Amniotic epithelial cell (primary cell): ENCODE data around the gene NCSTN.
"Not testable (repeated sequence)": the region's sequence is repeated elsewhere in the genome, so short reads cannot be mapped to it uniquely, and the experiment has no call there.

ENCODE experiments used
- DNase-seq: peaks from one replicate; pipeline ENCODE4 v3.0.0-alpha.2; 2010; ENCODE audit warnings: low read depth

Gene NCSTN

DNA sequence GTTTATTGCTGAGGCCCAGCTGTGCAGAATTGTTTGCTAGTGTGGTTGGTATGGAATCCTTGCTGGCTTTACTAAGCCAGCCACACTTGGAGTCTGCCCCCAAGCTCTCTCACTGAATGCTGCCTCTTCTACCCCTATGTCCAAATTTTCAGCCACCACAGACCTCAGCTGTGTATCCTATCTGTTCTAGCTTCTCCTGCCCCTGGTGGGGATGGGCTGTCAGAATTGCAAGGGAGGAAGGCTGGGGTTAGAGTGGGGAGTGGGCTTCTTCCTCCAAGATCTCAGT, 28.1 kb downstream of the NCSTN start:
- DNase-seq = no peak

DNA sequence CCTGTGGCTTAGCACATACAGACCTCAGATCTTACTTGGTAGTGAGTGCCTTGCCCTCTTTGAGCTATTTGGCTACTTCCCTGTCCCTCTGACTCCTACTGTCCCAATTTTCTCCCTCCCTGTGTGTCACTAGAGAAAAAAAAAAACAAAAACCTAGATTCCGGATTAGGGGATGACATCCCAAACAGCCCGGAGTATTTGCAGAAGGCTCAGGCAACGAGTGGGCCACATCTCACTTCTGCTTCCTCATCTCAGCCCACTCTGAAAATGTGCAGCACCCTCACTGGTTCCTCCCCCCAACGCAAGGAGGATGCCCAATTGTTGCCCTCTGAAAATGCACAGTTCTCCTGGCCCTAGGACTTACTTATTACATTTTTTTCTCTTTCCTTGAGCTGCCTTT, 28.6 kb downstream of the NCSTN start:
- DNase-seq = no peak

DNA sequence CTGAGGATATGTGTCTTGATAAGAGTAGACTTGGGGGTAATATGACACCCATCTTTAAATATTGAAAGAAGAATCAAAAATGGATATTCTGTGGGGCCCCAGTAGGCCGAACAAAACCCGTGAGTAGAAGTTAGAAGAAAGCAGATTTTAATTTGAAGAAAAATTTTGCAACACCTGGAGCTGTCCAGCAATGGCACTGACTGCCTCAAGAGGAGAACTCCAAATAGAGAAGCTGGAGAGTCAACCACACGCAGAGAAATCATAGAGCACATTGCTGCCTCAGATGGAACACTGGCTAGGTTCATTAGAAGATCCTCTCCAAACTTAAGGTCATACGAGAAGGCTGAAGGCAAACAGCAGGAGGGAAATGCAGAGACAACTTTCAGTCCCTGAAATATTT, 30.5 kb downstream of the NCSTN start:
- peak; percentile 41 for DNase-seq

DNA sequence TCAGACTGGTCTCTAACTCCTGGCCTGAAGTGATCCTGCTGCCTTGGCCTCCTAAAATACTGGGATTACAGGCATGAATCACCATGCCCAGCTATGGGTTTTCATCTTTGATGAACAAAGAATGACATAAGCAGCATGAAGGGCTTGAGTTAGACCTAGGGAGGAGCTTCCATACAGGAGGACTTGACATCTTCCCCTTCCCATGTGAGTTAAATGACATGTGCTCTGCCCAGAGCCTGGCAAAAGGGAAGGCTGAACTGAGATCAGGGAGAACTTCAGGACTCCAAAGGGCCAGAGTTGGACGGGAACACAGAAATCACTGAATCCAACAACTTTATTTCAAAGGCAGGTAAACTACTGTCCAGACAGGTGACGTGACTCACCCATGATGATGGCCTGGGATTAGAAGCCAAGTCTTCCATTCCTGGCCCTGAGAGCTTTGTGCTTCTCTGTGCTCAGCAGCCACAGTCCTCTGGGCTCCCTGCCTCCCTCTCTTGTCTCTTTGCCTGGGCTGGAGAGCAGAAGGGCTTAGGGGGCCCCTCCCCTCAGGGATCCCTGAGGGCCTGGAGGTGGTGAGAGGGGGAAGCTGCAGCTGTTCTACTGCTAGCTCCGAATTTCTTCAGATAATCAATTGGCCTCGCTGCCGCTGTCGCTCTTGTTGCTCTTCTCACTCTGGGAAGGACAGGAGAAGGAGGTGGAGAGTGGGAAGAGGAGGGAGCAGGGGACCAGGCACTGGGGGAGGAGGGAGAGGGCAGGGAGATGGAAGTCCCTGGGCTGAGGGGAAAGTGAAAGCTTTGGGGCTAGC, 31.3 kb downstream of the NCSTN start:
- DNase-seq = no peak

DNA sequence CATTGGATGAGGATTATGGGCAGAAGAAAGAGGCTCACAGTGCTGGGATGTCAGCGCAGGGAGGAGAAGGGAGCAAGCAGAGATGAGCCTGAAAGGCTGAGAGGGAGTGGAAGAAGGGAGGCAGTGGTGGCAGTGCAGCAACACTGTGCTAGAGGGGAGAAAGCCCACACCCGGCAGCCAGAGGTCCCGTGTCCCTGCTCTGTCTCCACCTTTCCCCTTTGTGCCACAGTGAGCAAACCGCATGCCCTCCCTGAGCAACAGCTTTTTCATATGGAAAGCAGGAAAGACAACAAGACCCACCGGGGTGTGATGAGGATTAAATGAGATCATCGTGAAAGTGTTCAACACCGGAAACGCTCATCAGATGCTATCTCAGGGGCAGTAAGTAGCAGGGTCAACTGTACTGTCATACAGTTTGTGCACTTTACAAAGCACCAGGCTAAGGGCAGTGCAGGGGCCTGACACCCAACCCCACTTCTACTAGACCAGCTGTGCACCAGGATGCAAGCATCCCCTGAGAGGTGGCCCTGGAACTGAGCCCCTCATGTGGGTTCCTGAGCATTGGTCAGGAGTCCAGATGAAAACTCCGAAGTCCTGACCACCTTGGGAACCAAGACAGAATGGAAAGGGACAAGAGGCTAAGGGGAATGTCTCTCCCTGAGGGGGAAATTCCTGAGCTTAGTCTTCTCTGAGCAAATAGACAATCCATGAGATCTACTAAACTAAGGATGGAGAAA, 32.8 kb downstream of the NCSTN start:
- peak; percentile 20 for DNase-seq

DNA sequence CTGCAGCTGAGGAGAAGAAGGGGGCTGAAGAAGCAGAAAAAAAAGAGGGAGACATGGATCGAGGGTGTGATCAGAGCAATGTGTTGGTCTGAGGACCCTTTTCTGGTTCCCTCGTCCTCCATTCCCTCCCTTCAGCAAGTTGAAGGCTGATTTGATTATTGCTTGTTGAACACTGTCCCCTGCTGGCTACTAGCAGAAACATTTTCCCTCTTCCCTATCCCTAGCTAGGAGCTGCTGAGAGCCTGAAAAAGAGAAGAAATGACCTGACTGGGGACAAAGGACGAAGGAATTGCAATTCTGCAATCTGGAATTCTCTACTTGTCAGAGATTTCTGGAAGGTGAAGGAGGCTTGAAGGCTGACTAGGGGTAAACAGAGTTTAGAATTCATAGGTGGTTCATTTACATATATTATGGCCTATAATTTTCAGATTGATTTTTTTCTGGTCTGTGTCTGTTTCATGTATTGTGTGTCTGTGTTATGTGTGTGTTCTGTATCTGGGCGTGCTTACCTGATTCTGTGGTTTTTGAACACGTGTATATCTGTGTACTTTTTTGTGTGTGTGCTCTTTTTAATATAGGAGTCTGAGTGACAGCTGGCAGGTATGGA, 33.4 kb downstream of the NCSTN start:
- DNase-seq = peak; percentile 65

DNA sequence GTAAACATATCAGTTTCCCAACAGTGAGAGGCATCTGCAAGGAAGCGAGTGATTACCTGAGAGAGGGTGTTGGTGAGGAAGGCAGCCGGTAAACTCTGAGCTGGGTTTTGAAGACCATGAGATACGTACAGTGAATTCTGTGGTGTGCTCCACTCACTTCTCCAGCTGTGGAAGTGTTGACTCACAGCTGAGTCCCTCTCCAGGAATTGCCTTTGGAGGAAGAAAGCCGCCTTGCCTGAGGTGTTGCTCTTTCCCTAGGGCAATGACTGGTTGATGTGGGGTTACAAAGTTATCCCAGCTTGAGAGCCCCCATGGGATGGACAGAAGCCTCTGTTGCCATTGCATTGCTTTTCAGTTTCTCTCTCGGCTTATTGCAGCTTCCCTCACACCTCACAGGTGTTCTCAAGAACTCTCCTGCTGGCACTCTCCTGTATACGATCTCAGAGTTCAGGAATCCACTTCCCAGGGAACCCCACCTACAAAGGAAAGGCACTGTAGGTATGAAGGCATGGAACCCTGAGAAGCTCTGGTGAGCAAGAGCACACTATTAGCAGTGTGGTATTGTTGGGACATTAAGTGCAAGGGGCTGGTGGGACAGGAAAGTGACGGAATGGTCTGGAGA, 34.5 kb downstream of the NCSTN start:
- no peak for DNase-seq

DNA sequence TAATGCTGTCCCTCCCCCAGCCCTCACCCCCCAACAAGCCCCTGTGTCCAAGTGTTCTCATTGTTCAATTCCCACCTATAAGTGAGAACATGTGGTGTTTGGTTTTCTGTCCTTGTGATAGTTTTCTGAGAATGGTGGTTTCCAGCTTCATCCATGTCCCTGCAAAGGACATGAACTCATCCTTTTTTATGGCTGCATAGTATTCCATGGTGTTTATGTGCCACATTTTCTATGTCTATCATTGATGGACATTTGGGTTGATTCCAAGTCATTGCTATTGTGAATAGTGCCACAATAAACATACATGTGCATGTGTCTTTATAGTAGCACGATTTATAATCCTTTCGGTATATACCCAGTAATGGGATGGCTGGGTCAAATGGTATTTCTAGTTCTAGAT, 41.6 kb downstream of the NCSTN start:
- DNase-seq = not testable (repeated sequence)

DNA sequence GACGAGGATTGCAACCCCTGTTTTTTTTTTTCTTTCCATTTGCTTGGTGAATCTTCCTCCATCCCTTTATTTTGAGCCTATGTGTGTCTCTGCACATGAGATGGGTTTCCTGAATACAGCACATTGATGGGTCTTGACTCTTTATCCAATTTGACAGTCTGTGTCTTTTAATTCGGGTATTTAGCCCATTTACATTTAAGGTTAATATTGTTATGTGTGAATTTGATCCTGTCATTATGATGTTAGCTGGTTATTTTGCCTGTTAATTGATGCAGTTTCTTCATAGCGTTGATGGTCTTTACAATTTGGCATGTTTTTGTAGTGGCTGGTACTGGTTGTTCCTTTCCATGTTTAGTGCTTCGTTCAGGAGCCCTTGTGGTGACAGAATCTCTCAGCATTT, 45.2 kb downstream of the NCSTN start:
- DNase-seq = not testable (repeated sequence)

DNA sequence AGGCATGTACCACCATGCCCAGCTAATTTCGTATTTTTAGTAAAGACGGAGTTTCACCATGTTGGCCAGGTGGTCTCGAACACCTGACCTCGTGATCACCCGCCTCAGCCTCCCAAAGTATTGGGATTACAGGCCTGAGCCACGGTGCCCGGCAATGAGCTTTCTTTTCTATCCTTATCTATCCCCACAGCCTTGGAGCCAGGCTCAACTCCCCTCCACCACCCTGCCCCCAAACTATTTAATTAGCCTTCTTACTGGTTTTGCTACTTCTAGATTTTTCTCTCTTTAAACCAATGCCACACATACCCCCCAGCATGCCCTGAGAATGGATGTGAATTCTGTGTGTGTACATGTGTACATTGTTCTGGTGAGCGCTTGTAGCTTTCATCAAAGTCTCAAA, 51.5 kb downstream of the NCSTN start:
- DNase-seq = no peak

DNA sequence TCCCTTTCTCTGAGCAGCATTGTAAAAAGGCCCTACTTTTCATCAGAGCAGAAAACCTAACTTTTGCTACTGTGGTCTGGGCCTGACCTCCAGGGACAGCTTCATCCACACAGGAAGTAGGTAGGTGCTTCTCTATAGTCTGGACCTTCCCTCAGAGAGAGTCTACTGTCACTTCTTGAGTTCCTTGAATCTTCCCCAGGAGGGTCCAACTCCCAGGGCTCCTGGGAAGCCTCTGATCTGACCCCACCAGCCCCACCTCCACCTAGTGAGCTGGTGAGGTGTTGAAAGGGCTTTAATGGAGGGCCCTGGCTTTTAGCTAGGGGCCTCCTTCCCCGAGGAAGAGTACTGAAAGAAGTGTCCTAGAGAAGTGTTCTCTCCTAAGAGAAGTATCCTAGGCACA, 54.5 kb downstream of the NCSTN start:
- DNase-seq = no peak

DNA sequence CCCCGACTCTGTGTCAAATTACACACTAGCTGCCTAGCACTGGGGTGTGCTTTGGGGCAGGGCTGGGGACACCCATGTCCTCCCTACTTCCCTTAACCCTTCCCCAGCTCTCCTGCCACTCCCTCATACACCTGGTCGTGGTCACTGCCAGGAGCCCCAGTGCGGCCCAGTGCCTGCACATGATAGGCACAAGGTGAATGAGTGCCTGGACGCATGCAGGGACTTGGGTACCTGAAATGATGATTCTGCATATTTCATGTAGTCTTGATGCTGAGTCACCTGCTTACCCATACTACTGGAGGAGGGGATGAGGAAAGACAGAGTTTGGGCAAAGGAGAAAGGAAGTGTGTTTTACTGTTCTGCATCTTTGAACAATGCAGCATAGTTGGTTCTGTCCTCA, 55.6 kb downstream of the NCSTN start:
- DNase-seq = no peak

DNA sequence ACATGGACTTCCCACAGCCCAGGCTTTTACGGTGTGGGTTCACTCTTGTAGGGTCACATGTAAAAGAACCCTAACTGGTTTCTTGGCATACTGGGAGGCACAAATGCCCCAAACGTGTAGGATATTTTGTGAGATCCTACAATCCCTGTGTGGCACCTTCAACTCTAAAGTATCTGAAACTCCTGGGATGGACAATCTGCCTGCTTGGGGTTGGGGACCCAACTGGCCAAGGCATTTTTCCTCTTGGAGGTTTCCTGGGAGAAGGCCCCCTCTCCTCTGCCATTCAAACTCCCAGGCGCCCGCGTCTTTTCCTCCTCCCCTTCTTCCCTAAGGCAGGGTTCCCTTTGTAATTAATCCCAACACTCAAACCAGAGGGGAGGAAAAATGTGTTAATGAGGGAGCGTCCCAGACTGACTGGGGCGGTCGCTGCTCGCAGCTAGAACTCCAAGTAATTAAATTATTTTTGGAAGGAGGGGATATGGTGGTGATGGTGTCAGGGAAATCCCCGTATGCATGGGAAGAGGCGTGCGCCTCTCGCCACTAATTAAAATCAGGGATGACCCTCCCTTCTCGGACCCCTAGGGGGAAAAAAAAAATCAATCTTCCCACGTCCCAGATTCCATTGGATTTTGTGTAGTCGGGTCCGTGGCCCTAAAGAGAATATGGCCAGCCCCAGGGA, 56.5 kb downstream of the NCSTN start:
- DNase-seq = no peak

DNA sequence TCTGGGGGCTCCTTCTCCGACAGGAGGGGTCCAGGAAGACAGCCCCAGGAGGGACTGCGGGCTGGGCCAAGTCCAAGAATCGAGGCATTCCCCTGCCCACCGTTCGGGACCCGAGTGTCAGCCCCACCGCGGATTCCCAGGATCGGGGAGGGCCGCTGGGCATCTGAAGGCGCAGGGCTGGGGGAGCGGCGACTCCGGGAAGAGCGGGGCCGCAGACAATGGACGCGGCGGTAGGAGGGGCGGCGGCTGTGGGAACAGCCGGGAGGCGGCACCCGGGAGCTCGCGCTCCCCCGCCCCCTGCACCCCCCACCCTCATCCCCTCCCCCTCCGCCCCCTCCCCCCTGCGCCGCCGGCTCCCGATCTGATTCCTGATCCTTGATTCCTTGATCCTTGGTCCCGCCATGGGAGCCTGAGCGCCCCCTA, 57.1 kb downstream of the NCSTN start, which contains the start of gene VANGL2:
VANGL2 (plus strand) TSS at position 342 of the 423 bp plus-strand sequence. CDS start 15,274 bp downstream, outside the sequence.
- peak; percentile 24 for DNase-seq

DNA sequence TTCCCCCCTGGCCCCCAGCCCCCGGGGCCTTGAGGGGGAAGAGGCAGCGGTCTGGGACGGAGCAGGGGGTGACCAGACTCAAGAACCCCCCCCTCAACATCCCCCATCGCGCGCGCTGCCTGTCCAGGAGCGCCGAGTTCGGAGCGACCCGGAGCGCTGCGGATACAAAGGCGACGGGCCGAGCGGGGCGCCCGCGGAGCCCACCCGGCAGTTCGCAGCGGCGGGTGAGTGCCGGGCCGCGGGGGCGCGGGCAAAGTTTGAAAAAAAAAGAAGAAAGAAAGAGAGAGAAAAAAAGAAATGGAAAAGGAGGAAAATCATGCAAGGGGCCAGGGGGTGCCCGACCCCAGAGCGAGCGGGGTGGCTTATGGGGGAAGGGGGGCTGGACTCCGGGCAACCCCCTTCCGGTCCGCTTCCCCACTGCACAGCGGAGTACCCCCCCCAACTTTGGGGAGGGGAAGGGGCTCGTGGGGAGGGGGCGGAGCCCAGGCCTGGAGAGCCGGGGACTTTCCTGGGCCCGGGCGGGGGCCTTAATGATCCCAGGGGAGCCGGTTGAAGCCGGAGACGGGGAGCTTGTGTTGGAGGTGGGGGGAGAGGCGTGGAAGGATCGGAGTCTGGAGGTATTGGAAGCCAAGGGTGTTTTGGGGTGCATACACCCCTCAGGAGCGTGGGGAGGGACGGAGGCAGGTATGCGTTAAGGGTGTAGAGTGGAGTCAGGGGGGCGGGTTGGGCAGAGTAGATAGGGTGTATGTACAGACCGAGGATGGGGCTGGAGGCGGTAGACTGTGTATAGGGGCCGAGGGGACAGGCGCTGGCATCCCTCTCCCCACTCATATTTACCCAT, 57.7 kb downstream of the NCSTN start:
- DNase-seq = no peak

DNA sequence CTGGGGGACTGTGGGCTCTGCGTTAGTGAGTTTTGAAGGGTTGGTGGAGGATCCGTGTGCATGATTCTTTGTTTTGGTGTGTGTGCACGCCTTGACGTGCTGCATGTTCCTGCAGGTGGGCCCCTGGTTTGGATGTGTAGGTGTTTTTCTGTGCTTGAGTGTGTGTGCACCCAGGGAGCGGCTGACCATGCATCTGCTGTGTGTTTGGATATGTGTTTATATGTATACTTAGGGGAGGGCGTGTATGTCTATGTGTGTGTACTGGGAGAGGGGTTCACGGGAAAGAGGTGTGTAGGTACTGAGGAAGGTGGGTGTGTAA, 58.3 kb downstream of the NCSTN start:
- no peak for DNase-seq

DNA sequence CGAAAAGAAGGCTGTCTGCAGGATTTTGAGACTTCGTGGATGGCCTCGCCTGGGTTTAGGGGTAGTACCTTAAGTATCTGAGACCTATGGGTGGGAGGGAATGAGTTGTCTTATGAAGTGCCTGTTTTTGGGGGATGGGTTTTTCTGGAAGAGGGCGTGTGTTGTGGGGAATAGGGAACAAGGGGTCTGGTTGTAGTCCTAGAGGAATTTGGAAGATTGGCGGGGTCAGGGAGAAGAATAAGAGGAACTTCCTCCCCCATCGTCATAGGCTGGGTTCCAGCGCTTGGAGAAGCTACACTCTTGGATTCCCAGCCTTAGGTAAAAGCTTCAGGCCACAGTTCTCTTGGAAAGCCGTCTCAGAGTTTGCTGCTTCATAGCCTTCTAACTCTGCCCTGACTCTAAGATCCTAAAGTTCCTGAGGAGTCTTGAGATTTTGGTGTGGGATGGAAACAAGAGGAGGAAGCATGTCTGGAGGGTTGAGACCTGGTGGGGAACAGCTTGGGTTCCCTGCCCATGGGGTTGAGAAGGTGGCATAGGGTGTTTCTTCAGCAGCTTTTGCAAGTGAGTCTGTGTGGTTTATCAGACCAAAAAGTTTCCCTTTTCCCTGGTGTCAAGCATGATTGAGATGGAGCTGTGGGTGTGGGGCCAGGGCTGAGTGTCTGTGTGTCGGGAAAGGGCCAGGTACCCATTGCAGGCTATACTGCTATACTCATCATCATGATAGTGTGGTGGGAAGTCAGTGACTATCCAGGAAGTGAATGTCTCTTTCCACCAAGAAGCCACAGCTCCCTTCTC, 59.0 kb downstream of the NCSTN start:
- DNase-seq = no peak

DNA sequence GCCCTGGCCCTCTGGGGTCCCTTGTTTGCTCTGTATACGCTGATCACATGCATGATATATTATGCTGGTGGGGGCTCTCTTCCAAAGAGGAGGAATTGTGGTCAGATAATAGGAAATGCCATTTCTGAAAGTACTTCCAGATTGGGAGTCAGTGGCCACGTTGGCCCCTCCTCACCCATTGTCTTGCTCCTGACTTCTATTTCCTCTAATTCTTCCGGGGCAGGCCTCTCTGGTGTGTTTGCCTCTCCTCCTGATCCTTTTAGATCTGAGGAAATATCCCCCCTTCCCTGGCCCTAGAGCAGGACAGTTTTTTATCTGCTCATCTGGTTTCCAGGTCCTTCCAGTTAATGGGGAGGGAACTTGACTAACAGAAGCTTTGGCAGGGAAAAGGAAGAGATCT, 60.1 kb downstream of the NCSTN start:
- no peak for DNase-seq

DNA sequence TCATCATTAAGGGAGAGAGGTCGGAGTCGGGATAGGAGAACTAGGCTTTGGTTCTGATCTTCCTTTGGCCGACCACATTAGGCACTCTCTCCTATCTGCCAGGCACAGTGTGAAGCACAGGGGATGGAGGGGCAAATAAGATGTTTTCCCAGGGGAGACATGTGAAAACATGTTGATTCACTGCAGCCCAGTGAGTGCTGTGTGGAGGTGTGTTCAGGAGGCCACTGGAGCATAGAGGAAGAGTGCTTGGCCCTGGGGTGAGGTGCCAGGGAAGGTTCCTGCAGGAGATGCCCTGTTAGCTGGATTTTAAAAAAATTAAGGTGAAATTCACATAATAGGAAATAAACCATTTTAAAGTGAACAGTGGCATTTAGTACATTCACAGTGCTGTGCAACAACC, 60.9 kb downstream of the NCSTN start:
- no peak for DNase-seq

DNA sequence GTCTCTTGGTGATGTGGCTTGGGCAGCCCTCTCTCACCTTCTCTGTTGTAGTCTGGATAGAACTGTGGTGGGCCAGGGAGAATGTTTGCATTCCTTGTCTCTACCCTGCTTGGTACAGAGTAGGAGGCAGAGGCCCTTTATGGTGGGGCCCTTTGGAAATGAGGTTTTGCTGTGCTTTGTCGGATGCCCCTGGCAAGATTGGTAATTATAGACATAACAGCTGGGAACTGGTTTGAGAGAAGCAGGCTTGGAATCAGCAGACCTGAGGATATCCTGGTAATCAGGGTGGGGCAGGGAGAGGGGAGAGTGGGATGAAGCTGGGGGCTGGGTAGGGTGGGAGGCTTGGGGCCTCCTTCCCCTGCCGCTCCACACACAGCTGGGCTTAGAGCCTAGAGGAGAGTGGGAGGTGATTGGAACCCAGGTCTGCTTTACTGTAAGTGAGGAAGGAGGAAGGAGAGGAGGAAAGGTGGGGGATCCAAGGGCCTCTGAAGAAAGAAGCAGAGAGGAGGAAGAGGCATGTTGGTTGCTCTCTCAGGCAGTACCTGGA, 62.2 kb downstream of the NCSTN start:
- DNase-seq = no peak
